ENCODE data around the gene CD244.
"Not testable (repeated sequence)": the region's sequence is repeated elsewhere in the genome, so short reads cannot be mapped to it uniquely, and the experiment has no call there.

Gene CD244

GRCh38 chr1:160880216-160880615 lies 17.5 kb upstream of the CD244 start:
- no peak for DNase-seq (ENCODE audit: low read depth in 2 of 3, low spot score in 1 of 3)

DNA sequence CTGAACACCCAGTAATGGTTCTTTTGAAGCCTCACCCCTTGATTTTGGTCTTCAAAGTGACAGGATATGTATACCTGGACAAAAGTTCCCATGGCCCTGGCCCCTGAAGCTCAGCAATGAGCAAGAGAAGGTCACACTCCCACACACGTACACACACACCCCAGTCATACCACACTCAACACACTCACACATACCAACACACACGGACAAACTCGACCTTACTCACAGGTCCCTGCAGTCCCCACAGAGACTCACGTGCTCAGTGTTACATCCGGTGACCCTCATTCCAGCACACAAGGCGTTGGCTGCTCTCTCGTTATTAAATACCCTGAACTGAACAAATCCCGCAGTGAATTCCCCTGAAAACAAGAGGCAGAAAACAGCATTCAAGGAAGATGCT lies 16.4 kb upstream of the CD244 start:
- no peak for DNase-seq (ENCODE audit: low read depth in 2 of 3, low spot score in 1 of 3)

DNA sequence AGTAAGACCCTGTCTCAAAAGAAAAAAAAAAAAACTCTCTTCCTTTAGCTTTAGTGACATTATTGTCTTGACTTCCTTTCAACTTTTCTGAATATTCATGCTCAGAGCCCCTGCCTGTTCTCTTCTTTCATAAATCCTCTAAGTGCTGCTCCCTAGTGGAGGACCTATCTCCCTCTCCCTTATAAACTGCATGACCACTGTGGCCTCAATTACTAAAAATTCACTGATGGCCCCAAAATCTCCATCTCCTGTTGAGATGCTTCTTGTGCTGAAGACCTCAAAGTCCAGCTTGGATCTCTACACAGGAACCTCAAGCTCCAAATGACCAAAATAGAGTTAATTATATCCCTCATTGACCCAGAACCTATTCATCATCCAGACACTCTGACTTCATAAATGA lies 14.5 kb upstream of the CD244 start:
- no peak for DNase-seq (ENCODE audit: low read depth in 2 of 3, low spot score in 1 of 3)

- DNase-seq (ENCODE audit: low read depth in 2 of 3, low spot score in 1 of 3) = no peak
These were observed 13.6 kb upstream of the CD244 start for GRCh38 chr1:160876311-160876710.

- not testable (repeated sequence) for DNase-seq (ENCODE audit: low read depth in 2 of 3, low spot score in 1 of 3)
These were observed 12.9 kb upstream of the CD244 start for GRCh38 chr1:160875591-160875990.

- no peak for DNase-seq (ENCODE audit: low read depth in 2 of 3, low spot score in 1 of 3)
These were observed 12.2 kb upstream of the CD244 start for GRCh38 chr1:160874935-160875334.

- DNase-seq (ENCODE audit: low read depth in 2 of 3, low spot score in 1 of 3) = no peak
These were observed 5.5 kb upstream of the CD244 start for GRCh38 chr1:160868141-160868540.

DNA sequence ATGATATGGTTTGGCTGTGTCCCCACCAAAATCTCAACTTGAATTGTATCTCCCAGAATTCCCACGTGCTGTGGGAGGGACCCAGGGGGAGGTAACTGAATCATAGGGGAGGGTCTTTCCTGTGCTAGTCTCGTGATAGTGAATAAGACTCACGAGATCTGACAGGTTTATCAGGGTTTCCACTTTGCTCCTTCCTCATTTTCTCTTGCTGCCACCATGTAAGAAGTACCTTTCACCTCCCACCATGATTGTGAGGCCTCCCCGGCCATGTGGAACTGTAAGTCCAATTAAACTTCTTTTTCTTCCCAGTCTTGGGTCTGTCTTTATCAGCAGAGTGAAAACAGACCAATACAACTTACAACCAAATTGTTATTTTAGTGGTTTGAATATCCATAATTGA lies 5.0 kb upstream of the CD244 start:
- DNase-seq (ENCODE audit: low read depth in 2 of 3, low spot score in 1 of 3) = not testable (repeated sequence)

DNA sequence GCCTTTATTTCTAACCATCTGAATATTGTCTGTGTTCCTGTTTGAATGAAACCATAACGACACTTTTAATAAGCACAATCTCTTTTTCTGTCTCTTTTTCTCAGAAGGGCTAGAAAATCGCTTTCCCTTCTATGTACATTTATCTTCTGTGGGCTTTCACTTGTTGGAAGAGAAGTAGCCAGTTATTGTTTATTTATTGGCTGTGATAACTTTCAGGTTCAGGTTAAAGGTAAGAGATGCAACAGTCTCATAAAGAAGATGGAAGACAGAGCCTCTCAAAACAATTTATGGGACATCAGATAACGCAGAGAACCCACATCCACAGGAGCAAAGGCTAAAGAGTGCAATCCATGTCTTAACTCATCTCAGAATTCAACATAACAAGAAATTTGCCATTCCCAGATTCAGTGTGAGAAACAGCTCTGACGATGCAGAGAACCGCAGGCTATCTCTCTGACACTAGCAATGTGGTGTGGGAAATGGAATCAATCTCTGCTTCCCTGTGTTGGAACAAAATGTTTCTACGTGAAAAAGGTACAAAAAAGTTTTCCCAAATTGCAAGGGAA lies 4.1 kb upstream of the CD244 start:
- DNase-seq (ENCODE audit: low read depth in 2 of 3, low spot score in 1 of 3) = no peak

GRCh38 chr1:160866001-160866694 lies 3.5 kb upstream of the CD244 start:
- DNase-seq (ENCODE audit: low read depth in 2 of 3, low spot score in 1 of 3) = no peak

DNA sequence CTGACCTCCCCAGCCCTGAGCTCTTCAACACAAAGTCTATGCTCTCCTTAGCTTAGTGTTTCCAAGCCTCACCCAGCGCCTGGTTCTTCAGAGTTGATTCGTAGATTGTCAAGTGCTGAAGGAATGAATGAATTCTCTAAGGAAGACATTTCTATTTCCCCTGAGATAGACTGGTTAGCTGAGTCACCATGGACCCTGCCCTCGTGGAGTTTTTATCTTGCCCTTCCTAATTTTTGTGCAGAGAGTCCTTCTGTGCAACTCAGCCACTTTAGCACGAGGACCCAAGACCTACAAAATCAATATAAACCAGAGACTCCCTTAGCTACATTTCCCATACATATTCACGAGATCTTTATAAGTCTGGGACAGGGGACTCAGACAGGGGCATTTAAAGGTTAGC lies 2.6 kb upstream of the CD244 start:
- no peak for DNase-seq (ENCODE audit: low read depth in 2 of 3, low spot score in 1 of 3)

DNA sequence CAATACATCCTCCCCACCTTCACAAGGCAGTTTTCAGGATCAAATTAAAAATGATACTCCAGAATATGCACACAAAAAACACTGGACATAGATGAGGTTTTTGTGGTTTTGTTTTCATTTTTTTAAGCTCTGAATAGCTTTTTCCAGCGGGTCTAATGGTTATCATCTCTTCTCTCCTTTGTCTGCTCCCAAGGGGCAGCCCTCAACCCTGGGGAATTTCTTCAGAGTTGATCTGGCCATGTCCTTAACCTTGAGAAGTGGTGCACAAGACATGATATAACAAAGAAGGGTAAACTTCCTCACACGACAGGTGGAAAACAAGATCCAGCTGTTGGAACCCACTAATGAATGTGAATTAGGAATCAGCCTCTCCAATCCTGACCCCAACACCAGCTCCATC lies 1.5 kb upstream of the CD244 start:
- no peak for DNase-seq (ENCODE audit: low read depth in 2 of 3, low spot score in 1 of 3)

- DNase-seq (ENCODE audit: low read depth in 2 of 3, low spot score in 1 of 3) = no peak
These were observed 1.1 kb upstream of the CD244 start for GRCh38 chr1:160863774-160864131.

DNA sequence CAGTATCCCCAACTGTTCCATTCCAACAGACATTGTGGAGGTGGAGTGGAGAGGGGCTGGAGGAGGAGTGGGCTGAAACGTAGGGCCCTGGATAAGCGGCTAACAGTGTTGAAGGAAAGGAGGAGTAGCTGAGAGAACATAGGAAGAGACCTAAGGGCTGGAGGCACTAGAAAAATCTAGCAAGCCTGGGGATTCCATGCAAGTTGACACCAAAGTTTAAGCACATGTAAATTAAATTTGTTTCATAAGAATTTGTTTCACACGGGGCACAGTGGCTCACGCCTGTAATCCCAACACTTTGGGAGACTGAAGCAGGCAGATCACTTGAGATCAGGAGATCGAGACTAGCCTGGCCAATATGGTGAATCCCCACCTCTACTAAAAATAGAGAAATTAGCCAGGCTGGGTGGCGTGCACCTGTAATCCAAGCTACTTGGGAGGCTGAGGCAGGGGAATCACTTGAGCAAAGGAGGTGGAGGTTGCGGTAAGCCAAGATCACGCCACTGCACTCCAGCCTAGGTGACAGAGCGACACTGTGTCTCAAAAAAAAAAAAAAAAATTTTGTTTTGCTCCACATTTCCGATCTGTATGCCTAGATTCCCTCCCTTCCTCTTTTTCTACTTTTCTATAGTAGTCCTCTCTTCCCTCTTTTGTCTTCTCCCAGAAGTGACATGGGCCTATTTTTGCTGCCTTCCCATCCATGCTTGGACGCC lies 530 bp upstream of the CD244 start:
- no peak for DNase-seq (ENCODE audit: low read depth in 2 of 3, low spot score in 1 of 3)

DNA sequence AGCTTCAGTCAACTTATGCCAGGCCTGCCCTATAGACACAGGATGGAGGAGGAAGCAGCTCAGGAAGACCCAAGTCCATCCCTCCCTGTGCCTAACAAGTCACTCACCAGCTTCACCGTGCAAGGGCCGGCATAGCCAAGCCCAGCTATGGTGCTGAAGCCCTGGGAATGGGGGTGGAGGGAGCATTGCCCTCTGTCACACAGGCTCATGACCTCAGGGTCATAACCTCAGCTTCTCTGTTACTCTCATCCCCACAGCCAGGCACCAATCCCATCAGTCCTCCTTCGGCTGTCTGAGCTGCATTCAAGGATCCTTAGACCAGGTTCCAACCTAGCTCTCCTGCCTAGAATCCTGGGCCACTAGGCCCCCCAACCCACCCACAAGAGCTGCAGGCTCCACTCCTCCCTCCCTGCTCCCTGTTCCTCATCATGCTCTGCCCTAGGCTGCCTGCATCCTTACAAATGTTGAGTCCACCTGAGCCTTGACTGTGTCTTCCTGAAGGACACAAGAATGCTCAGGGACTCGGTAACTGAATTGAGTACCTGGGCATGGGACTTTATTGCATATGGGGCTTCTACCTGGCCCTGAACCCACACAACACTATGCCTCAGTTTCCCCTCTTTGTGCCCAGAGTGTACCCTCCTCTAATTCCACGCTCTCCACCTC lies 1.7 kb downstream of the CD244 start:
- DNase-seq (ENCODE audit: low read depth in 2 of 3, low spot score in 1 of 3) = no peak

DNA sequence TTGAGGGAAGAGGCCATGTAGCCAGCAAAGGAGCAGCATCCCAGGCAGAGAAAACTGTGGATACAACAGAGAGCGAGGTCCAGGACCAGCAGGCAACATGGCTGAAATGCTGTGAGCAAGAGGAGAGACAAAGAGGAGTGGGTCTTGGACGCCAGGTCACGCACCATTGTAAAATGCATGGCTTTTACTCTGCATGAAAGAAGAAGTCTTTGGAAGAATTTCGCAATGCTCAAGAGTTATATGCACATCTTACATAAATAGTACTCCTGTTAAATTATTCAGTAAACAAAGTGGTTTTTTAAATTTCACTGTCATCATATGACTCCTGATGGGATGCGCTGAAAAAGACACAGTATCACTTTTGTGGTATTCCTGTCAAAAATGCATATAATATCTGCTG lies 3.5 kb downstream of the CD244 start:
- no peak for DNase-seq (ENCODE audit: low read depth in 2 of 3, low spot score in 1 of 3)

- DNase-seq (ENCODE audit: low read depth in 2 of 3, low spot score in 1 of 3) = no peak
These were observed 4.2 kb downstream of the CD244 start for GRCh38 chr1:160858507-160858906.

DNA sequence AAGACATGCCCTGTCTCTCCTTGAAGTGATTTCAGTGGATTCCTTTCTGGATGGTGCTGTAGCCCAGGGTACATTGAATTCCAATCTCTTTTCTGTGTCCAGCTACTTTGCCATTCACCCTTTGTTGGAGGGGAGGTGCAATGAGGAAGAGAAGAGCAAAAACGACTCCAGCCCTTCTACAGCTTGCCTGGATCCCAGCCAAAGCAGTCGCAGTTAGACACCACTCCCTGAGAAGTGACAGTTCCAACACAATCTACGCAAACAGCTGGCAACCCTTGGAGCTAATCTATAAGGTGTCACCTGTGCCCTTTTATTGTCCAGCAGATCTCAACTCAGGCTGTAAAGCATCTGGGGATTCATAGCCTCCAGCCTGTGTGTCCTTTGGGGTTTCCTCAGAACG lies 4.6 kb downstream of the CD244 start:
- DNase-seq (ENCODE audit: low read depth in 2 of 3, low spot score in 1 of 3) = no peak

GRCh38 chr1:160855181-160855981 lies 7.3 kb downstream of the CD244 start:
- DNase-seq (ENCODE audit: low read depth in 2 of 3, low spot score in 1 of 3) = no peak

GRCh38 chr1:160853754-160854153 lies 8.9 kb downstream of the CD244 start:
- no peak for DNase-seq (ENCODE audit: low read depth in 2 of 3, low spot score in 1 of 3)

GRCh38 chr1:160853014-160853413 lies 9.7 kb downstream of the CD244 start:
- no peak for DNase-seq (ENCODE audit: low read depth in 2 of 3, low spot score in 1 of 3)

Data from stimulated activated CD4-positive, alpha-beta T cell treated with anti-CD3 and anti-CD28 coated beads, Interleukin-12 subunit alpha, Interleukin-12 subunit beta, amount 100 ng/mL, for 48 hours (primary cell).